HepG2 (cell line): ENCODE results near the gene ZCCHC7. TPM values are rescaled to one million over a fixed set of nuclear protein-coding genes. Genes with fewer than 3 reads are reported as not detected.
A peak's percentile ranks its signal among the peaks of the same experiment; 100 is the strongest.

ENCODE experiments used
- ATF7 ChIP-seq, 2 experiments: fragments of 450-650 bp in 1 of 2; sonication (generic) in 1 of 2; formaldehyde crosslinking in 1 of 2; IDR thresholded peaks; 2 replicates each; pipeline versions ENCODE4 v1.4.0 to v1.6.1; 2016 to 2020; ENCODE audit warnings: antibody characterized with exemption in 1 of 2, mild to moderate bottlenecking in 1 of 2, missing genetic modification reagents in 1 of 2
- FOXP1 ChIP-seq, 2 experiments: fragments of 450-650 bp in 1 of 2; IDR thresholded peaks; 2 replicates each; pipeline ENCODE4 v1.6.1; 2017 to 2018; ENCODE audit warnings: antibody characterized with exemption in 1 of 2
- GATAD2A ChIP-seq: IDR thresholded peaks from 2 replicates; pipeline ENCODE4 v1.6.1; 2016
- HNF4A ChIP-seq: sonication (generic); formaldehyde crosslinking; IDR thresholded peaks from 2 replicates; pipeline ENCODE4 v1.4.0; 2020; ENCODE audit warnings: missing genetic modification reagents
- MAFK ChIP-seq, 2 experiments: IDR thresholded peaks in 1 of 2; conservative IDR thresholded peaks in 1 of 2; 2 replicates each; pipeline ENCODE4 v1.6.1; 2011; ENCODE audit warnings: improper control_type of control experiment in 2 of 2, low read length in 2 of 2
- NR2F6 ChIP-seq, 2 experiments: IDR thresholded peaks; 2 replicates each; pipeline ENCODE4 v1.6.1; 2016; ENCODE audit warnings: antibody characterized with exemption in 1 of 2, mild to moderate bottlenecking in 1 of 2
- ONECUT2 ChIP-seq: sonication (generic); formaldehyde crosslinking; IDR thresholded peaks from 2 replicates; pipeline ENCODE4 v1.4.0; 2020; ENCODE audit warnings: missing genetic modification reagents
- SOX13 ChIP-seq, 3 experiments: fragments of 450-650 bp in 1 of 3; sonication (generic) in 1 of 3; formaldehyde crosslinking in 1 of 3; IDR thresholded peaks in 2 of 3; conservative IDR thresholded peaks in 1 of 3; 2 replicates each; pipeline versions ENCODE4 v1.5.0 to v1.6.1; 2016 to 2020; ENCODE audit warnings: antibody characterized with exemption in 1 of 3, mild to moderate bottlenecking in 1 of 3, missing compliant biosample characterization in 1 of 3, missing genetic modification reagents in 1 of 3, moderate library complexity in 1 of 3
- SOX6 ChIP-seq, 2 experiments: fragments of 450-650 bp in 1 of 2; sonication (generic) in 1 of 2; formaldehyde crosslinking in 1 of 2; IDR thresholded peaks; 2 replicates each; pipeline versions ENCODE4 v1.4.0 to v1.6.1; 2017 to 2020; ENCODE audit warnings: antibody characterized with exemption in 1 of 2, mild to moderate bottlenecking in 1 of 2, missing genetic modification reagents in 1 of 2
- polyA plus RNA-seq, 8 experiments: library from polyadenylated mRNA; depleted of rRNA in 3 of 8; stranded (reverse) in 7 of 8; unstranded in 1 of 8; fragments of >200 nt; fragmentation: Illumina TruSeq in 4 of 8; extraction: Trizol in 4 of 8; gene quantifications; 2 replicates each; pipeline versions ENCODE4 v1.2.1 to v1.2.3, GENCODE V29; 2011 to 2016; ENCODE audit warnings: low read depth in 4 of 8, missing spikeins in 1 of 8, mixed read lengths in 1 of 8; ENCODE audit not compliant: insufficient read depth in 1 of 8
- total RNA-seq, 5 experiments: library from RNA; depleted of rRNA; stranded (reverse); fragments of >200 nt; fragmentation: Illumina TruSeq; extraction: Trizol; gene quantifications; 2 replicates each; pipeline ENCODE4 v1.2.3, GENCODE V29; 2016; ENCODE audit warnings: low read depth in 1 of 5
- TF ChIP-seq, protein P1 (sequence below): sonication (generic); formaldehyde crosslinking; conservative IDR thresholded peaks from 2 replicates; pipeline ENCODE4 v1.4.0; 2020; ENCODE audit warnings: mild to moderate bottlenecking, missing genetic modification reagents, moderate library complexity
- TF ChIP-seq, protein P2 (sequence below): sonication (generic); formaldehyde crosslinking; IDR thresholded peaks from 2 replicates; pipeline ENCODE4 v1.5.0; 2020; ENCODE audit warnings: mild to moderate bottlenecking, missing genetic modification reagents, borderline replicate concordance
- TF ChIP-seq, protein P3 (sequence below): IDR thresholded peaks from 2 replicates; pipeline ENCODE4 v1.6.1; 2012; ENCODE audit warnings: low read depth, low read length, improper control_type of control experiment

The ZCCHC7 gene
- total and polyA plus RNA-seq, 2 of the 13 experiments (the other 11 are each of a cell fraction or from before 2014, with no cell fraction given), result 13.6 to 19.3 TPM

DNA sequence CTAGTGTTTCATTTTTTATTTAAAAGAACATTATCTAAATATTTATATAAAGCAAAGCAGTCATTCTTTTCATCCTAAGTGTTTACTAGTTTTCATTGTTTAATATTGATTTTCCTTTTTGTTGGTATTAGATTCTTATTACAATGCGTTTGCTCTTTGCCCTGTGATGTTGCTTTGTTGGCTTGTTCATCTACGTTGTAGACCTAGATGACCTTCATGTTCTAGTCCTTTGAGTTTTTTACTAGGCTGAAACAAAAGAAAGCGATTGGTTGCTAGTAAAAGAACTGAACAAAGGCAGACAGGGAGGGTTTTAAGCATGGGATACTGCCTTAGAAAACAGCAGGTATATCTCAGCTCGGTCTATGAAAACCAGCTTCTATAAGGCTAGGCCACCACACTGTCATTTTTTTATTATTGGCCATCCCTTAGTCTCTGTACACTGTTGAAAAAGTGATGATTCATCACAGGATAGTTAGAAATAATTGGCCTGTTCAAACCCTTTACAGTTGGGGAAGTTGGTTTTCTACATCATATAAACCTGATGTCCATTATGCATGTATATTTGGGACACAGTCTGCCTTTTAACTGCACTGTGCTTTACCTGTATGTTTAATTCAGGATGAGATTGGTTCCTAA is 119.0 kb downstream of the ZCCHC7 start (continued):
- TF ChIP-seq, protein P1, sequence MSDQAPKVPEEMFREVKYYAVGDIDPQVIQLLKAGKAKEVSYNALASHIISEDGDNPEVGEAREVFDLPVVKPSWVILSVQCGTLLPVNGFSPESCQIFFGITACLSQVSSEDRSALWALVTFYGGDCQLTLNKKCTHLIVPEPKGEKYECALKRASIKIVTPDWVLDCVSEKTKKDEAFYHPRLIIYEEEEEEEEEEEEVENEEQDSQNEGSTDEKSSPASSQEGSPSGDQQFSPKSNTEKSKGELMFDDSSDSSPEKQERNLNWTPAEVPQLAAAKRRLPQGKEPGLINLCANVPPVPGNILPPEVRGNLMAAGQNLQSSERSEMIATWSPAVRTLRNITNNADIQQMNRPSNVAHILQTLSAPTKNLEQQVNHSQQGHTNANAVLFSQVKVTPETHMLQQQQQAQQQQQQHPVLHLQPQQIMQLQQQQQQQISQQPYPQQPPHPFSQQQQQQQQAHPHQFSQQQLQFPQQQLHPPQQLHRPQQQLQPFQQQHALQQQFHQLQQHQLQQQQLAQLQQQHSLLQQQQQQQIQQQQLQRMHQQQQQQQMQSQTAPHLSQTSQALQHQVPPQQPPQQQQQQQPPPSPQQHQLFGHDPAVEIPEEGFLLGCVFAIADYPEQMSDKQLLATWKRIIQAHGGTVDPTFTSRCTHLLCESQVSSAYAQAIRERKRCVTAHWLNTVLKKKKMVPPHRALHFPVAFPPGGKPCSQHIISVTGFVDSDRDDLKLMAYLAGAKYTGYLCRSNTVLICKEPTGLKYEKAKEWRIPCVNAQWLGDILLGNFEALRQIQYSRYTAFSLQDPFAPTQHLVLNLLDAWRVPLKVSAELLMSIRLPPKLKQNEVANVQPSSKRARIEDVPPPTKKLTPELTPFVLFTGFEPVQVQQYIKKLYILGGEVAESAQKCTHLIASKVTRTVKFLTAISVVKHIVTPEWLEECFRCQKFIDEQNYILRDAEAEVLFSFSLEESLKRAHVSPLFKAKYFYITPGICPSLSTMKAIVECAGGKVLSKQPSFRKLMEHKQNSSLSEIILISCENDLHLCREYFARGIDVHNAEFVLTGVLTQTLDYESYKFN (CRISPR knock-in tag), result peak; percentile 45; the same call in 1 of the 2 replicates
- no peak for TF ChIP-seq ATF7 (IDR thresholded peaks at IDR 0.05)
- no peak for TF ChIP-seq ATF7 (CRISPR knock-in tag; IDR thresholded peaks at IDR 0.05)
- peak; percentile 35; the same call in 1 of the 2 replicates for TF ChIP-seq HNF4A (CRISPR knock-in tag)
- TF ChIP-seq MAFK (conservative IDR thresholded peaks at IDR 0.05 in 1 of 2, IDR thresholded peaks at IDR 0.05 in 1 of 2; ENCODE audit: low read length in 2 of 2), result peak; percentile 35 to 60; a peak in 3 of 4 replicates
- no peak for TF ChIP-seq SOX6 (IDR thresholded peaks at IDR 0.05)
- TF ChIP-seq SOX6 (CRISPR knock-in tag; IDR thresholded peaks at IDR 0.05), result peak; percentile 89
- peak; percentile 72 for TF ChIP-seq NR2F6 (IDR thresholded peaks at IDR 0.05)
- 0 out of 2 replicates have a peak, but pooled peaks have one; percentile 12 for TF ChIP-seq NR2F6 (CRISPR knock-in tag; IDR thresholded peaks at IDR 0.05)
- 0 out of 2 replicates have a peak, but pooled peaks have one; percentile 19 for TF ChIP-seq ONECUT2 (CRISPR knock-in tag)
- TF ChIP-seq FOXP1 (IDR thresholded peaks at IDR 0.05), result no peak
- peak; percentile 80 for TF ChIP-seq FOXP1 (CRISPR knock-in tag; IDR thresholded peaks at IDR 0.05)
- TF ChIP-seq, protein P2, sequence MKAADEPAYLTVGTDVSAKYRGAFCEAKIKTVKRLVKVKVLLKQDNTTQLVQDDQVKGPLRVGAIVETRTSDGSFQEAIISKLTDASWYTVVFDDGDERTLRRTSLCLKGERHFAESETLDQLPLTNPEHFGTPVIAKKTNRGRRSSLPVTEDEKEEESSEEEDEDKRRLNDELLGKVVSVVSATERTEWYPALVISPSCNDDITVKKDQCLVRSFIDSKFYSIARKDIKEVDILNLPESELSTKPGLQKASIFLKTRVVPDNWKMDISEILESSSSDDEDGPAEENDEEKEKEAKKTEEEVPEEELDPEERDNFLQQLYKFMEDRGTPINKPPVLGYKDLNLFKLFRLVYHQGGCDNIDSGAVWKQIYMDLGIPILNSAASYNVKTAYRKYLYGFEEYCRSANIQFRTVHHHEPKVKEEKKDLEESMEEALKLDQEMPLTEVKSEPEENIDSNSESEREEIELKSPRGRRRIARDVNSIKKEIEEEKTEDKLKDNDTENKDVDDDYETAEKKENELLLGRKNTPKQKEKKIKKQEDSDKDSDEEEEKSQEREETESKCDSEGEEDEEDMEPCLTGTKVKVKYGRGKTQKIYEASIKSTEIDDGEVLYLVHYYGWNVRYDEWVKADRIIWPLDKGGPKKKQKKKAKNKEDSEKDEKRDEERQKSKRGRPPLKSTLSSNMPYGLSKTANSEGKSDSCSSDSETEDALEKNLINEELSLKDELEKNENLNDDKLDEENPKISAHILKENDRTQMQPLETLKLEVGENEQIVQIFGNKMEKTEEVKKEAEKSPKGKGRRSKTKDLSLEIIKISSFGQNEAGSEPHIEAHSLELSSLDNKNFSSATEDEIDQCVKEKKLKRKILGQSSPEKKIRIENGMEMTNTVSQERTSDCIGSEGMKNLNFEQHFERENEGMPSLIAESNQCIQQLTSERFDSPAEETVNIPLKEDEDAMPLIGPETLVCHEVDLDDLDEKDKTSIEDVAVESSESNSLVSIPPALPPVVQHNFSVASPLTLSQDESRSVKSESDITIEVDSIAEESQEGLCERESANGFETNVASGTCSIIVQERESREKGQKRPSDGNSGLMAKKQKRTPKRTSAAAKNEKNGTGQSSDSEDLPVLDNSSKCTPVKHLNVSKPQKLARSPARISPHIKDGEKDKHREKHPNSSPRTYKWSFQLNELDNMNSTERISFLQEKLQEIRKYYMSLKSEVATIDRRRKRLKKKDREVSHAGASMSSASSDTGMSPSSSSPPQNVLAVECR (CRISPR knock-in tag), result no peak
- TF ChIP-seq GATAD2A (CRISPR knock-in tag), result peak; percentile 52
- peak; percentile 76 for TF ChIP-seq SOX13 (IDR thresholded peaks at IDR 0.05)
- TF ChIP-seq SOX13 (CRISPR knock-in tag; conservative IDR thresholded peaks at IDR 0.05 in 1 of 2, IDR thresholded peaks at IDR 0.05 in 1 of 2), result peak in 1 of 2 experiments; percentile 96; a peak in 2 of 4 replicates
- TF ChIP-seq, protein P3, sequence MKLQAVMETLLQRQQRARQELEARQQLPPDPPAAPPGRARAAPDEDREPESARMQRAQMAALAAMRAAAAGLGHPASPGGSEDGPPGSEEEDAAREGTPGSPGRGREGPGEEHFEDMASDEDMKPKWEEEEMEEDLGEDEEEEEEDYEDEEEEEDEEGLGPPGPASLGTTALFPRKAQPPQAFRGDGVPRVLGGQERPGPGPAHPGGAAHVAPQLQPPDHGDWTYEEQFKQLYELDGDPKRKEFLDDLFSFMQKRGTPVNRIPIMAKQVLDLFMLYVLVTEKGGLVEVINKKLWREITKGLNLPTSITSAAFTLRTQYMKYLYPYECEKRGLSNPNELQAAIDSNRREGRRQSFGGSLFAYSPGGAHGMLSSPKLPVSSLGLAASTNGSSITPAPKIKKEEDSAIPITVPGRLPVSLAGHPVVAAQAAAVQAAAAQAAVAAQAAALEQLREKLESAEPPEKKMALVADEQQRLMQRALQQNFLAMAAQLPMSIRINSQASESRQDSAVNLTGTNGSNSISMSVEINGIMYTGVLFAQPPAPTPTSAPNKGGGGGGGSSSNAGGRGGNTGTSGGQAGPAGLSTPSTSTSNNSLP, result peak; percentile 87
